Body of pancreas (tissue), 4 donors: ENCODE measurements around the gene TAF3.

Experiments used
- CTCF ChIP-seq, 7 experiments: fragments of 450-650 bp in 4 of 7; fragments of 200-600 bp in 3 of 7; sonication (generic) in 3 of 7; IDR thresholded peaks; one replicate each; pipeline ENCODE4 v1.5.1; 2016 to 2019; ENCODE audit warnings: antibody characterized with exemption in 7 of 7
- POLR2A ChIP-seq, 3 donors: fragments of 450-650 bp; IDR thresholded peaks; one replicate each; pipeline ENCODE4 v1.6.1; 2016; ENCODE audit warnings: antibody characterized with exemption in 3 of 3, mild to moderate bottlenecking in 2 of 3

GRCh38 chr10:7942859-7943258, 124.6 kb downstream of the TAF3 start:
- TF ChIP-seq CTCF (IDR thresholded peaks at IDR 0.05) (no peak), POLR2A (IDR thresholded peaks at IDR 0.05) (no peak)
